Kidney epithelial cell (primary cell): ENCODE results near the gene ASCL3. TPM values are rescaled to one million over a fixed set of nuclear protein-coding genes. Genes with fewer than 3 reads are reported as not detected.

Experiments
- DNase-seq: peaks from one replicate; pipeline ENCODE4 v3.0.0-alpha.2; 2010; ENCODE audit warnings: low read depth
- H3K27me3 ChIP-seq: 2 replicates; pipeline ENCODE4 v1.6.0; 2011; ENCODE audit warnings: low read length; ENCODE audit not compliant: control insufficient read depth, insufficient read depth
- H3K36me3 ChIP-seq: 2 replicates; pipeline ENCODE4 v1.5.1; 2011; ENCODE audit warnings: low read length; ENCODE audit not compliant: control insufficient read depth, insufficient read depth
- H3K4me3 ChIP-seq: 2 replicates; pipeline ENCODE4 v1.5.1; 2011; ENCODE audit warnings: low read depth, mild to moderate bottlenecking, control low read depth, low read length
- CTCF ChIP-seq: IDR thresholded peaks from 2 replicates; pipeline ENCODE4 v1.5.1; 2011; ENCODE audit warnings: mild to moderate bottlenecking, moderate library complexity, low read length, control low read depth, inconsistent platforms; ENCODE audit not compliant: insufficient read depth, poor library complexity, severe bottlenecking
- total RNA-seq: library from RNA; depleted of rRNA; stranded (reverse); fragments of >200 nt; gene quantifications from 2 replicates; pipeline ENCODE4 v1.2.3, GENCODE V29; 2015

Gene ASCL3
- total RNA-seq, 1 donor from 2014 or later = not detected

GRCh38 chr11:8913961-8914660 is 28.7 kb downstream of the ASCL3 start:
- DNase-seq = no peak
- H3K4me3 ChIP-seq = no peak overlapping the region
- H3K27me3 ChIP-seq = no peaks in the 10 kb centered on the region
- peak; percentile 76 for TF ChIP-seq CTCF
- H3K36me3 ChIP-seq = peaks cover 3% of the 10 kb centered on the region

GRCh38 chr11:8911029-8911823 is 31.6 kb downstream of the ASCL3 start, which contains the start of gene AKIP1:
TSS of gene AKIP1 (plus strand) at chr11:8911189. CDS start at chr11:8911450, 261 bp downstream.
- Histone ChIP-seq H3K36me3 (no peaks in the 10 kb centered on the region), H3K4me3 (peak within 1 kb of the TSS; percentile 74), H3K27me3 (no peaks in the 10 kb centered on the region)
- DNase-seq = peak; percentile 60
- no peak for TF ChIP-seq CTCF

GRCh38 chr11:8910649-8911026 is 32.2 kb downstream of the ASCL3 start:
- H3K4me3 ChIP-seq = peak overlapping the region; percentile 74
- TF ChIP-seq CTCF = no peak
- no peak for DNase-seq
- H3K36me3 ChIP-seq = no peaks in the 10 kb centered on the region
- no peaks in the 10 kb centered on the region for H3K27me3 ChIP-seq

- no peaks in the 10 kb centered on the region for H3K36me3 ChIP-seq
- no peak for DNase-seq
- no peak overlapping the region for H3K4me3 ChIP-seq
- no peaks in the 10 kb centered on the region for H3K27me3 ChIP-seq
- TF ChIP-seq CTCF = no peak
Measured at GRCh38 chr11:8908099-8908498, 34.7 kb downstream of the ASCL3 start.

- Histone ChIP-seq H3K4me3 (no peak overlapping the region), H3K36me3 (no peaks in the 10 kb centered on the region), H3K27me3 (no peaks in the 10 kb centered on the region)
- TF ChIP-seq CTCF = no peak
- DNase-seq = no peak
Measured at GRCh38 chr11:8907116-8907515, 35.7 kb downstream of the ASCL3 start.
